NB4 (cell line): ENCODE results near the gene FARP1.

Experiments used
- CTCF ChIP-seq: IDR thresholded peaks from one replicate; pipeline ENCODE4 v1.5.1; 2012; ENCODE audit warnings: low read depth, low read length
- MYC ChIP-seq: IDR thresholded peaks from 2 replicates; pipeline ENCODE4 v1.6.1; 2011; ENCODE audit warnings: low read depth, low read length
- POLR2A ChIP-seq: IDR thresholded peaks from 2 replicates; pipeline ENCODE4 v1.6.1; 2011; ENCODE audit warnings: mild to moderate bottlenecking; ENCODE audit not compliant: insufficient read length; ENCODE audit errors: extremely low read depth

GRCh38 chr13:98267080-98267912, 124.4 kb downstream of the FARP1 start:
- TF ChIP-seq CTCF (no peak), POLR2A (no peak), MYC (no peak)
